GM18505 (cell line): ENCODE data around the gene CPNE1.

Source experiments
- ATAC-seq: cut with Tn5 transposase; IDR thresholded peaks from one replicate; pipeline ENCODE4 v1.9.1; 2021; ENCODE audit not compliant: unreplicated experiment
- POLR2A ChIP-seq: IDR thresholded peaks from 4 replicates; pipeline ENCODE4 v1.6.1; 2011; ENCODE audit warnings: borderline replicate concordance; ENCODE audit not compliant: insufficient read depth, insufficient read length; ENCODE audit errors: extremely low read depth

Gene CPNE1

GRCh38 chr20:35680452-35681183 is 15.9 kb upstream of the CPNE1 start:
- TF ChIP-seq POLR2A = no peak
- ATAC-seq = no peak

- no peak for TF ChIP-seq POLR2A
- no peak for ATAC-seq
These were observed 10.2 kb upstream of the CPNE1 start for GRCh38 chr20:35674921-35675320.

DNA sequence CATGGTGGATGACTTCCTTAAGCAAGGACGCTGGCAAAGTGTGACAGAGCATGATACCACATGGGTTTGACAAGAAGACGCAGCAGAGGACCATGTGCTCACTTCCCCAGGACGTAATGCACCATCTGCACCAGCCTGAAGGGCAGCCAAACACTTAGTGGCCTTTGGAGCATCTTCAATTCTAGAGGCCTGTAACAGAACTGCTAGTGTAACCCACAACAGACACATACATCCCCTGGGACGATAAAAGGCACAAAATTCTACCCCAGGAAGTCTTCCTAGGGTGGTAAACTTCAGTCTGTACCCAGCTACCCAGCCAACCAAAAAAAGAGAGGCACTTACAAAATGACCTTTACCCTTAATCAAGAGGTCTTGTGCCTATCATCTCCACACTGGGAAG is 9.2 kb upstream of the CPNE1 start:
- no peak for ATAC-seq
- TF ChIP-seq POLR2A = no peak

- no peak for TF ChIP-seq POLR2A
- no peak for ATAC-seq
These were observed 5.0 kb upstream of the CPNE1 start for GRCh38 chr20:35669681-35670080.

- ATAC-seq = no peak
- TF ChIP-seq POLR2A = no peak
These were observed 4.5 kb upstream of the CPNE1 start for GRCh38 chr20:35669221-35669620.

DNA sequence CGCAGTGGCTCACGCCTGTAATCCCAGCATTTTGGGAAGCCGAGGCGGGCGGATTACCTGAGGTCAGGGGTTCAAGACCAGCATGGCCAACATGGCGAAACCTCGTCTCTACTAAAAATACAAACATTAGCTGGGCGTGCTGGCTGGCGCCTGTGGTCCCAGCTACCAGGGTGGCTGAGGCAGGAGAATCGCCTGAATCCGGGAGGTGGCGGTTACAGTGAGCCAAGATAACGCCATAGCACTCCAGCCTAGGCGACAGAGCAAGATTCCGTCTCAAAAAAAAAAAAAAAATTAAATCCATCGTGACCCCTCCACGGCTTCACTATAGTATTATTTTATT is 1.2 kb upstream of the CPNE1 start:
- TF ChIP-seq POLR2A = no peak
- no peak for ATAC-seq

- peak; percentile 26 for ATAC-seq
- TF ChIP-seq POLR2A = no peak
These were observed 909 bp downstream of the CPNE1 start for GRCh38 chr20:35663516-35664465.

DNA sequence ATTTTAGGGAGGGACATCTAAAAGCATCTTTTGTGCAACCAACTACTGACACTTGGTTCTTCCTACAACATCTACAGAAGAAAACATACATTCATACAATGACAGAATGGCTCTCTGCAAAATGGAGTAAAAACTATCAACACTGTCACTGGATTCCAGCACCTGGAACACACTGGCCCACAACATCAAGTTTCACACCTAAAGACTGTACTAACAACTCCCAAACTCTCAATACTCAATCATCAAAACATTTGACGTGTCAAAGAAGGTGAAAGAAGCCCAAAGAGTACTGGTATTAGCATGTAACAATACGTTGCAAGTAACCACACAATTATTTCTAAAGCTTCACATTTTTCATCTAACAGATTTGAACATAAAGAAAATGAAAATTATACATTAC is 2.1 kb downstream of the CPNE1 start:
- ATAC-seq = no peak
- TF ChIP-seq POLR2A = no peak

DNA sequence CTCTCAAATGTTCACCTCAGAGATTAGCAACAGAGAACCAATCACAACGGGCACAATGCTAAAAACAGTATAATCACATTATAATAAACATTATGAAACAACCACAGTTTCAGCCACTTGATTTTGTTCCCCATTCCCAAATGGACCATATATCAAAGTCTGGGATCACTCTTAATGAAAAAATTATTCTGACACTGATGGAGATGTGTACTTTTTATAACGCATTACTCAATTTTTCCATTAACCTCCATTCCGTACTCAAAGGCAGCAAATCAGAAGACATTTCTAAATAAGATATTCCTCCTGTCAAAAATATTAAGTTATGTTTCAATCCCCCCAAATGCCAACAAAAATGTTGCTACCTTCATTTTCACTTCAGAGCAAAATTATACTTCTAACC is 2.8 kb downstream of the CPNE1 start:
- no peak for ATAC-seq
- TF ChIP-seq POLR2A = no peak

GRCh38 chr20:35661053-35661452 is 3.6 kb downstream of the CPNE1 start:
- no peak for ATAC-seq
- no peak for TF ChIP-seq POLR2A

DNA sequence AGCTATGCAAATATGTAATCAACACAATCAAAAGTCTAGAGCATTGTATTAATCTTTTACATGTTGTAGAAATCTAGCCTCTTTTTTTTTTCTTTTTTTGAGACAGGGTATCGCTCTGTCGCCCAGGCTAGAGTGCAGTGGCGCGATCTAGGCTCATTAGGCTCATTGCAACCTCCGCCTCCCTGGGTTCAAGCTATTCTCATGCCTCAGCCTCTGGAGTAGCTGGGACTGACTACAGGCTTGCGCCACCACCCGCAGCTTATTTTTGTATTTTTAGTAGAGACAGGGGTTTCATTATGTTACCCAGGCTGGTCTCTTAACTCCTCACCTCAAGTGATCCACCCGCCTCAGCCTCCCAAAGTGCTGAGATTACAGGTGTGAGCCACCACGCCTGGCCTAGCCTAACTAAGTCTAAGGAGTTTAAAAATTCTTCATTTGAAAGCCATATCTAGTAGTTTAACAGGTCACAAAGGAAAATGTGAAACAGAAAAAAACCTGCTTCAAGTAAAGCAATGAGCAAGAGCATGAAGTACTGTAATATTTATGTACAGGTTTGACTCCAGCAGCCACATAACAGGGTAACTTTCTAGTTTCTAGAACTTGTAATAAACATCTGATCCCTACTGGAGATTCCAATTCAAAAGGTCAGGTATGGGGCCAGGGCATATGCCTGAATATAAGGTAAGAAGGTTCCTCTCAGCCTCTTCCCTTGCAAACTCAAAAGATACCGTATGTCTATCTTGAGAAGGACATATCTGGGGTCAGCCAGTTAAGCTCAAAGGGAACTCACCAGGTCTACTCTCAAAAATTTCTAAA is 4.4 kb downstream of the CPNE1 start:
- no peak for TF ChIP-seq POLR2A
- no peak for ATAC-seq

DNA sequence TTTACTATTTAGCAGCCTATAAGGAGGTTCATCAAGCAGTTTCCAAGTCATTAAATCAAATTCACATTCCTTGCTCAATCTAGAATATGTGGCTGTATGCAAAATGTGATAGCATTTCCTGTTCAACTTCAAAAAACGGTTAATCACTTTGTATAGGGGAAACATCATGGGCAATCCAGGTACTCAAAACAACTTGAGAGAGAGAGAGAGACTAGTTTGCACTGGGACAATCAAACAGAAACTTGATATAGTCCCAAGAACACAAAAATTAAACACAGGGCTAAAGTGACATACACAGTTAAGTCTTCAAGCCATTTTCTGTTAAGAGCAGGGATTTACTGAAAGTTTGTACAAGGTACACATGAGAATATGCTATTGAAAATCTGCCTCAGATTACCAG is 7.4 kb downstream of the CPNE1 start:
- no peak for TF ChIP-seq POLR2A
- no peak for ATAC-seq

DNA sequence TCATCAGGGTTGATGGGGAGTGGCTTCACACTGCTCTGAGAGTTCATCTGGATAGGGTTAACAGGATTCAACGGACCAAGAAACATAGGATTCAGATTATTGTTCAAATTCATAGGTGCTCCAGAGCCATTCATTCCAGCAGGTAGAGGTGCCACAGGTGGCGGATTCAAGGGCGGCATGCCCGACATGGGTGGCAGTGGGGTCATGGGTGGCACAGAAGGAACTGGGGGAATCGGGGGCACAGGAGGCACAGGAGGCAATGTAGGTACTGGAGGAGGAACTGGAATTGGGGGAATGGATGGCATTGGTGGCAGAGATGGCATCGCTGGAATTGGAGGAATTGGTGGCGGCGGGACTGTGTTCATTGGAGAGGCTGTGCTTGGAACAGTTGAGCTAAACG is 10.3 kb downstream of the CPNE1 start:
- no peak for ATAC-seq
- TF ChIP-seq POLR2A = peak; percentile 24
